ENCODE data around the gene KCNC1.

KCNC1 gene

DNA sequence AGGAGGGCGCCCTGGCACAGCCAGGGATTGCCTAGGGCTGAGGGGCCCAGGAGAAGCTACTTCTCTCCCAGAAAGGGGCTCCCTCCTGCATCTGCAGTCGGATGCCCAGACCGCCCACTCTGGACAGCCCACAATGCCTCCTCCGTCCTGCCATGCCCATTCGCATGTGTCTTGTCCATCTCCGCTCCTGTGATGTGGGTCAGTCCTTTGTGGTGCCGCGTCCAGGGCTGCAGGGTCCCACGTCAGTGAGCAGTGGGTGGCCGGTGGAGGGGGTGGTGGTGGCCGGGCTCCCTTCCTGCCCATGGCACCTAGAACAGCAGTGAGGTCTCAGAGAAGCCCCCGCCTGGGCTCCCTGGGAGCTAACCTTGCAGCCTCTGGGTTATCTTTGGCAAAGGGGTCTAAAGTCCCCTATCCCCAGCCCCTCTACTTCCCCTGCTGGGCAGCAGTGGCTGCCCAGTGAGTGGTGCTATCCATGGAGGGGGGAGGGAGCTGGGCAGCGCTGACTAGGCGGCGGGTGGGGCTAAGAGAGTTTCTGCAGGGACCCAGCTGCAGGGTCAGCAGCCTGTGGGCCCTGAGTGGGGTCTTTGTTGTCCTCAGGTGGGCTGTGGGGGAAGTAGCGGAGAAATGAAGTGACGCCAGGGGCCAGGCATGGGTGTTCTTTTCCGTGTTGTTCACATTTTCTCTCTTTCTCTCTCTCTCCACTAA lies 41.1 kb downstream of the KCNC1 start:
- TF ChIP-seq POU2F2 (IDR thresholded peaks at IDR 0.05; ENCODE audit: low read depth, low read length) (no peak), POLR2AphosphoS5 (IDR thresholded peaks at IDR 0.05; ENCODE audit: low read depth, low read length) (no peak), POLR2A (IDR thresholded peaks at IDR 0.05; ENCODE audit: low read depth, low read length) (no peak), TAF1 (IDR thresholded peaks at IDR 0.05; ENCODE audit: low read depth, low read length) (no peak), SPI1 (IDR thresholded peaks at IDR 0.05; ENCODE audit: low read depth, low read length) (no peak), PAX5 (IDR thresholded peaks at IDR 0.05; ENCODE audit: insufficient read depth, low read length, severe bottlenecking) (no peak)
- no peak for FAIRE-seq
- no peak for DNase-seq (ENCODE audit: insufficient read length, low spot score)

GRCh38 chr11:17776212-17776875 lies 41.8 kb downstream of the KCNC1 start:
- FAIRE-seq (no peak), DNase-seq (ENCODE audit: insufficient read length, low spot score) (no peak)
- TF ChIP-seq POLR2AphosphoS5 (IDR thresholded peaks at IDR 0.05; ENCODE audit: low read depth, low read length): no peak
- no peak for TF ChIP-seq POU2F2 (IDR thresholded peaks at IDR 0.05; ENCODE audit: low read depth, low read length)
- no peak for TF ChIP-seq PAX5 (IDR thresholded peaks at IDR 0.05; ENCODE audit: insufficient read depth, low read length, severe bottlenecking)
- TF ChIP-seq SPI1 (IDR thresholded peaks at IDR 0.05; ENCODE audit: low read depth, low read length): no peak
- TF ChIP-seq TAF1 (IDR thresholded peaks at IDR 0.05; ENCODE audit: low read depth, low read length): no peak
- no peak for TF ChIP-seq POLR2A (IDR thresholded peaks at IDR 0.05; ENCODE audit: low read depth, low read length)

- DNase-seq (ENCODE audit: insufficient read length, low spot score): no peak
- no peak for FAIRE-seq
These were observed 42.6 kb downstream of the KCNC1 start for GRCh38 chr11:17777086-17777737.

GRCh38 chr11:17777738-17778091 lies 43.1 kb downstream of the KCNC1 start:
- no peak for FAIRE-seq
- TF ChIP-seq TAF1 (IDR thresholded peaks at IDR 0.05; ENCODE audit: low read depth, low read length): no peak
- TF ChIP-seq POLR2AphosphoS5 (IDR thresholded peaks at IDR 0.05; ENCODE audit: low read depth, low read length): no peak
- TF ChIP-seq POLR2A (IDR thresholded peaks at IDR 0.05; ENCODE audit: low read depth, low read length): no peak
- no peak for TF ChIP-seq SPI1 (IDR thresholded peaks at IDR 0.05; ENCODE audit: low read depth, low read length)
- TF ChIP-seq PAX5 (IDR thresholded peaks at IDR 0.05; ENCODE audit: insufficient read depth, low read length, severe bottlenecking): no peak
- no peak for DNase-seq (ENCODE audit: insufficient read length, low spot score)

More at GRCh38 chr11:17777086-17777737, 42.6 kb downstream of the KCNC1 start:
- TF ChIP-seq TAF1 (IDR thresholded peaks at IDR 0.05; ENCODE audit: low read depth, low read length) (no peak), SPI1 (IDR thresholded peaks at IDR 0.05; ENCODE audit: low read depth, low read length) (no peak), POLR2AphosphoS5 (IDR thresholded peaks at IDR 0.05; ENCODE audit: low read depth, low read length) (no peak), POU2F2 (IDR thresholded peaks at IDR 0.05; ENCODE audit: low read depth, low read length) (no peak), PAX5 (IDR thresholded peaks at IDR 0.05; ENCODE audit: insufficient read depth, low read length, severe bottlenecking) (no peak), POLR2A (IDR thresholded peaks at IDR 0.05; ENCODE audit: low read depth, low read length) (no peak)

DNA sequence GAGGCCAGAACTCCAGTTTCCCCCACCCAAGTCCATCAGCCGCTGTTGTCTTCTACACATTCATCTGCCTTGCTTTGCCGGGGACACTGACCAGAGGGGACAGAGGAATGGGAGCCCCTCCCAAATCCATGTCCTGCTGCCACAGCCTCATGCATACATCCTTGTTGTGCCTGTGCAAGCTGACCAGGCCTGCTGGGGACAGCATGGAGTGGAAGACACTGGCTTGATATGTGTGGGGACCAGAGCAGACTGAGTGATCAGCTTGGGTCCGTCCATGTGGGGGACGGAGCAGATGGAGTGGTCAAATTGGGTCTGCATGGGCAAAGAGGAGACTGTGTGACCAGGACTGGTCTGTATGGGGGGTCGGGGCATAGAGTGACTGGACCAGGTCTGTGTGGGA lies 43.8 kb downstream of the KCNC1 start:
- FAIRE-seq (no peak), DNase-seq (ENCODE audit: insufficient read length, low spot score) (no peak)
- no peak for TF ChIP-seq PAX5 (IDR thresholded peaks at IDR 0.05; ENCODE audit: insufficient read depth, low read length, severe bottlenecking)
- no peak for TF ChIP-seq SPI1 (IDR thresholded peaks at IDR 0.05; ENCODE audit: low read depth, low read length)
- no peak for TF ChIP-seq POU2F2 (IDR thresholded peaks at IDR 0.05; ENCODE audit: low read depth, low read length)
- no peak for TF ChIP-seq POLR2A (IDR thresholded peaks at IDR 0.05; ENCODE audit: low read depth, low read length)
- TF ChIP-seq TAF1 (IDR thresholded peaks at IDR 0.05; ENCODE audit: low read depth, low read length): no peak
- no peak for TF ChIP-seq POLR2AphosphoS5 (IDR thresholded peaks at IDR 0.05; ENCODE audit: low read depth, low read length)

GRCh38 chr11:17778956-17779860 lies 44.6 kb downstream of the KCNC1 start:
- DNase-seq (ENCODE audit: insufficient read length, low spot score): no peak
- TF ChIP-seq PAX5 (IDR thresholded peaks at IDR 0.05; ENCODE audit: insufficient read depth, low read length, severe bottlenecking) (no peak), POLR2A (IDR thresholded peaks at IDR 0.05; ENCODE audit: low read depth, low read length) (no peak), SPI1 (IDR thresholded peaks at IDR 0.05; ENCODE audit: low read depth, low read length) (no peak), POLR2AphosphoS5 (IDR thresholded peaks at IDR 0.05; ENCODE audit: low read depth, low read length) (no peak), POU2F2 (IDR thresholded peaks at IDR 0.05; ENCODE audit: low read depth, low read length) (no peak), TAF1 (IDR thresholded peaks at IDR 0.05; ENCODE audit: low read depth, low read length) (no peak)
- FAIRE-seq: no peak

DNA sequence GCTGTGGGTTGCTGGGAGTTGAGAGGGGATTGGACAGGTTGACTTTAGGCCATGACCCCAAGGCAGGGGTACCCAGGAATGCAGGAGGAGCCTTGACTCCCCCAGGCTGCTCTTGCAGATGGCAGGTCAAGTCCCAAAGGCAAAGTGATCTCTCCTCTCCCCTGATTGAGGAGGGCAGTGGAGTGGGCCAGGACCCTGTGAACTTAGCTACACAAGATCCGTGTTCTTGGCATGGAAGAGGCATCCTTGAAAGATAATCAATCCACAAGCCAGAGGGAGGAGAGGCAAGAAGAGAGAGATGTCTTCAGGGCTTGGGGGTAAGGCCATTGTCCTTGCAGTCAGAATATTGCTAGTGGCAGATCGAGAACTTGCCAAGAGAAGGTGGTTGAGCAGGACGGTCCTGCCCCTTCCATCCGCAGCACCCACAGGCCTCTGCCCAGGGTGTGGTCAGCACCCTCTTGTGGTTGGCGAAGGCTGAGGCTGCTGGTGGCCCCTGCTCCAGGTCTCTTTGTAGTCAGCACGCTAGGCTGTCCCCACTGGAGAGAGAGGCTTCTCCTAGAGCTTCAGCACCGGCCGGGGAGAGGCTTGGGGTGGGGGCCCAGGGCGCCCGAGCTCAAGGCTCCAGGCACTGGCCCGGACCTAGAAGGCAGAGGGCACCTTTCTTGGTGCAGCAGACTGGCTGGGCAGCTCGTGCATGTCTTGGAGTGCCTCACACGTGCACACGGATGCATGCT lies 45.4 kb downstream of the KCNC1 start:
- DNase-seq (ENCODE audit: insufficient read length, low spot score) (no peak), FAIRE-seq (no peak)
- TF ChIP-seq POLR2AphosphoS5 (IDR thresholded peaks at IDR 0.05; ENCODE audit: low read depth, low read length) (no peak), TAF1 (IDR thresholded peaks at IDR 0.05; ENCODE audit: low read depth, low read length) (no peak), POU2F2 (IDR thresholded peaks at IDR 0.05; ENCODE audit: low read depth, low read length) (no peak), PAX5 (IDR thresholded peaks at IDR 0.05; ENCODE audit: insufficient read depth, low read length, severe bottlenecking) (no peak), SPI1 (IDR thresholded peaks at IDR 0.05; ENCODE audit: low read depth, low read length) (no peak), POLR2A (IDR thresholded peaks at IDR 0.05; ENCODE audit: low read depth, low read length) (no peak)

GRCh38 chr11:17780668-17781067 lies 46.1 kb downstream of the KCNC1 start:
- no peak for TF ChIP-seq TAF1 (IDR thresholded peaks at IDR 0.05; ENCODE audit: low read depth, low read length)
- TF ChIP-seq SPI1 (IDR thresholded peaks at IDR 0.05; ENCODE audit: low read depth, low read length): no peak
- DNase-seq (ENCODE audit: insufficient read length, low spot score): no peak
- no peak for FAIRE-seq
